CD1c-positive myeloid dendritic cell (primary cell): ENCODE results near the gene ADGRG6.
"Not testable (repeated sequence)": the region's sequence is repeated elsewhere in the genome, so short reads cannot be mapped to it uniquely, and the experiment has no call there.

ENCODE experiments used
- DNase-seq: peaks from one replicate; pipeline ENCODE4 v3.0.0-alpha.2; 2016; ENCODE audit errors: extremely low spot score

Gene ADGRG6

GRCh38 chr6:142407685-142408273 lies 106.0 kb downstream of the ADGRG6 start:
- no peak for DNase-seq

- no peak for DNase-seq
Observed at GRCh38 chr6:142408409-142408808, 106.6 kb downstream of the ADGRG6 start.

GRCh38 chr6:142409794-142410193 lies 108.0 kb downstream of the ADGRG6 start:
- DNase-seq, result no peak

GRCh38 chr6:142411145-142411544 lies 109.3 kb downstream of the ADGRG6 start:
- DNase-seq, result no peak

GRCh38 chr6:142412241-142412640 lies 110.4 kb downstream of the ADGRG6 start:
- no peak for DNase-seq

GRCh38 chr6:142412658-142413057 lies 110.9 kb downstream of the ADGRG6 start:
- DNase-seq, result no peak

- no peak for DNase-seq
Observed at GRCh38 chr6:142413111-142413510, 111.3 kb downstream of the ADGRG6 start.

GRCh38 chr6:142414462-142415250 lies 112.8 kb downstream of the ADGRG6 start:
- no peak for DNase-seq

- DNase-seq, result no peak
Observed at GRCh38 chr6:142416179-142416578, 114.4 kb downstream of the ADGRG6 start.

GRCh38 chr6:142416686-142417085 lies 114.9 kb downstream of the ADGRG6 start:
- no peak for DNase-seq

- no peak for DNase-seq
Observed at GRCh38 chr6:142417331-142417750, 115.5 kb downstream of the ADGRG6 start.

- no peak for DNase-seq
Observed at GRCh38 chr6:142419071-142419470, 117.3 kb downstream of the ADGRG6 start.

GRCh38 chr6:142420802-142421201 lies 119.0 kb downstream of the ADGRG6 start:
- DNase-seq, result no peak

- DNase-seq, result no peak
Observed at GRCh38 chr6:142421285-142422117, 119.7 kb downstream of the ADGRG6 start.

GRCh38 chr6:142426444-142427132 lies 124.8 kb downstream of the ADGRG6 start:
- not testable (repeated sequence) for DNase-seq

GRCh38 chr6:142428468-142428867 lies 126.7 kb downstream of the ADGRG6 start:
- DNase-seq, result not testable (repeated sequence)

GRCh38 chr6:142429195-142429594 lies 127.4 kb downstream of the ADGRG6 start:
- DNase-seq, result no peak

GRCh38 chr6:142433419-142433818 lies 131.6 kb downstream of the ADGRG6 start:
- no peak for DNase-seq

- no peak for DNase-seq
Observed at GRCh38 chr6:142438898-142439297, 137.1 kb downstream of the ADGRG6 start.

- no peak for DNase-seq
Observed at GRCh38 chr6:142440600-142441293, 138.9 kb downstream of the ADGRG6 start.

GRCh38 chr6:142441716-142442115 lies 139.9 kb downstream of the ADGRG6 start:
- no peak for DNase-seq
